Activated T-cell treated with anti-CD3 and anti-CD28 coated beads for 48 hours (primary cell): ENCODE results near the gene KDM3A.

Source experiments
- DNase-seq: peaks from one replicate; pipeline ENCODE4 v3.0.0-alpha.2; 2020; ENCODE audit warnings: low read depth

The KDM3A gene

DNA sequence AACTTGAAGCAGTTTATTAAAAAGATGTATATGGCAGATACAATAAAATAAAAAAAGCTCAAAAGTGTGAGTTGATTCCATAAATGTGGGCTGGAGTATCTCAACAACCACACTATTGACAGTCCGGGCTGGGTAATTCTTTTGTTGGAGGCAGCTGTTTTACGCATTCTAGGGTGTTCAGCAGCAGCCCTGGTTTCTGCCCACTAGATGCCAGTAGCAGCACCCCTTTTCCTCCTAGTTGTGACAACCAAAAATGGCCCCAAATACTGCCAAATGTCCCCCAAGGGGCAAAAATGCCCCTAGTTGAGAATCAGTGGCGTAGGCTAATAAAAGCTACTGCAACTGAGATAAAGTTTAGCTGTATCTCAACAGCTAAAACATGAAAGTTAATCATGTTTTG is 77.3 kb downstream of the KDM3A start:
- peak; percentile 6 for DNase-seq

- DNase-seq = no peak
Observed at GRCh38 chr2:86519349-86519748, 78.2 kb downstream of the KDM3A start.

GRCh38 chr2:86520153-86520552 is 79.0 kb downstream of the KDM3A start:
- DNase-seq = no peak

DNA sequence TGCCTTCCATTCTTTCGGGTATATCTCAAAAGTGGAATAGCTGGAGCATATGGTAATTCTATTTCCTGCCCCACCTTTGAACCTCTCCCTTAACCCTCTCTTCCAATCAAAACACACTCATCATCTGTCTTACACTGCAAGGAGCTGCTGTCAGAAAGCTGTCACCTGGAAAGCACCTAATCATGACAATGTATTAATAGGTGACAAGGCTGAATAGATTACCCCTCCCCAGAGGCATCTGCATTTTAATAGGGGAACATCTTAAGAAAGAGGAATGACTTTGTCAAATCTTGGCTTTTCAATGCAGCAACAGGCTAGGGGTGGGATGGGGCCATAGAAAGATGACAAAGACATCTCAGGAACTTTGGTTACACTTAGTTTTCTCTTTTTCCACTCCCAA is 80.8 kb downstream of the KDM3A start:
- no peak for DNase-seq

- DNase-seq = no peak
Observed at GRCh38 chr2:86522711-86523110, 81.5 kb downstream of the KDM3A start.

DNA sequence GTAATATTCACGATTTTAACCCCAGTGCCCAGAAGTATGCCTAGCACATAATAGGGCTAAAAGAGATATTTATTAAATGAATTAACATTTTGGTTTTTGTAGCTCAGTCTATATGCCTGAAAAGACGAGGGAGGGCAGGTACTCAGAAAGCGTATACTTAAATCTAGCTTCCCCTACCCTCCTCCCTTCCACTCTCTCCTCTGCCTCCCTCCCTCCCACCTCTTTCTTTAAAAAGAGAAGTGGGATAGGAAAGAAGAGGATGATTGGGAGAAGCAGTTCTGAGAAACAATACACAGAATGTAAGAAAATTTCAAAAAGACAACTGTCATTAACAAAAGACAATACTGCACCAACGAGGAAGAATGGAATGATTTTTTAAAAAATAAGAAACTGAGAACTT is 82.3 kb downstream of the KDM3A start:
- DNase-seq = no peak

DNA sequence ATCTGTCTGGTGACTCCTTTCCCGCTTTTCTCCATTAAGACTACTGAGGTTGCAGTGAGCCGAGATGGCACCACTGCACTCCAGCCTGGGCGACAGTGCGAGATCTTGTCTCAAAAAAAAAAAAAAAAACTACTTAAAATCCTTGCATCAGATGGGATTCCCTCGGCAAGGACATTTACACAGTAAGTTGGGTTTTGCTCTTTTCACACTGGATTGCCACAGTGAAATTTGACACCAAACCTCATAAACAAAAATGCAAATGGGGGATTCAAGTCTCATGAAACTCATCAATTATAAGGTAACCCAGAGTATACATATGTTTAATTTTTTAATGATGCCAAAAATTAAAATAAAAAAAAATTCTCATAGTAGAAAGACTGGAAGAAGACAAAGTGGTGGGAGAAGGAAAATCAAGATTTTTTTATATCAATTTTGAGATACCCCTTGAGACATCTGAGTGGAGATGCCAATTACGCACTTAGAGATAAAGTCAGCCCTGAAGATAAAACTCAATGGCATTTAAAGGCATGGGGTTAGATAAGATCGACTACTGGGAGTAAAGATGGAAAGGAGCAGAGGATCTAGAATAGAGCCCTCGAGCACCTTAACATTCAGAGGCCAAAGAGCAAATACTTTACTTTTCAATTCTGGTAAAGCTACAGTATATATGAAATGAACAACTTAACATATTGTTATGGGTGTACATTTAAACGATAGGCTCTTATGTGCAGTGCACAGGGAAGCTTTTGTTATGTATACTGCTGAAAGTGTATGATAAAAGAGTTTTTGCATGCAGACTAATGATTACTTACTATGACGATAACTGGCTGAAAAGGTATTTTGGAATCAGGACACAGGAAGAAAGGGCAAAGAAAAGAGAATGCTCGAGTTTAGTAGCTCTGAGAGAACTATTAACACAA is 84.5 kb downstream of the KDM3A start:
- DNase-seq = no peak

GRCh38 chr2:86533589-86533988 is 92.4 kb downstream of the KDM3A start:
- no peak for DNase-seq

GRCh38 chr2:86541334-86541733 is 100.2 kb downstream of the KDM3A start:
- DNase-seq = no peak
